ENCODE results near the gene WFDC1.

Gene WFDC1

DNA sequence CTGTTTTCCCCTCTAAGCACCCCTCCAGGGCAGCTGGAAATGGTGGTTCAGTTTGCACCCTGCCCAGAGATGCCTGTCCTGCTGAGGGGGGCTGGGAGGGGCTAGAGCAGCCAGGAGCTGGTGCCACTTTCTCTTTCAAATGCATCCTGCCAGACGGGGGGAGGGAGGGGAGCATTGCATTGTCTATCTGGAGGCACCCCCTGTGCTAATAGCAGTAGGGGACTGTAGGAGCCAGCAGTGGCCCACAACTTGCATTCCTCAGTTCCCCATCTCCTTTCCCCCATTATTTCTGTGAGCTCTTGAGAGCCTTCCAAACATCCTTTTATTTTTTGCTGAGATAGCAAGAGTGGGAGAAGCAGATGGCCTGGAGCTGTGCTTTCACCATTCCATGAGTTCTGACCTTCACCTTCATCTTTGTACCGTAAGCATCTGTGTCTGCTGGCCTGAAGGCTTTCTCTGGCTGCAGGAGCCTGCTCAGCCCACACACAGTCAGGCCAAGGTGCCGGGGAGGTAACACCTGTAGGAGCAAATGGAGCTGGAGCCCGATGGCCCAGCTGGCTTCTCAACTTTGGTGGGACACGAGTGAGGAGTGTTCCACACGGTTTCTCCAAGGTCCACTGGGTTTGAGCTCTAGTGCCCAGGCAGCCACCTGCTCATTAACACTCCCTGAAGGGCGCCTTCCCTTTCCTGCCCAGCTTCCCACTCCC, 5.2 kb downstream of the WFDC1 start:
- Histone ChIP-seq H3K9me3 (ENCODE audit: control insufficient read depth, low read length) (no peaks in the 10 kb centered on the region), H3K4me1 (ENCODE audit: control insufficient read depth, insufficient read depth, low read length) (peaks cover 13% of the 10 kb centered on the region), H3K27me3 (ENCODE audit: control insufficient read depth, insufficient read depth, low read length, poor library complexity, severe bottlenecking) (no peaks in the 10 kb centered on the region), H3K27ac (ENCODE audit: insufficient read depth, low read depth, low read length, poor library complexity, severe bottlenecking) (no peak overlapping the region), H3K4me3 (ENCODE audit: insufficient read depth, low read depth, low read length) (no peak overlapping the region), H3K36me3 (ENCODE audit: control insufficient read depth, insufficient read depth, low read length) (no peaks in the 10 kb centered on the region)
- WGBS, 2 experiments: 39 to 44% methylated on average over 7 of the region's 7 CpGs

DNA sequence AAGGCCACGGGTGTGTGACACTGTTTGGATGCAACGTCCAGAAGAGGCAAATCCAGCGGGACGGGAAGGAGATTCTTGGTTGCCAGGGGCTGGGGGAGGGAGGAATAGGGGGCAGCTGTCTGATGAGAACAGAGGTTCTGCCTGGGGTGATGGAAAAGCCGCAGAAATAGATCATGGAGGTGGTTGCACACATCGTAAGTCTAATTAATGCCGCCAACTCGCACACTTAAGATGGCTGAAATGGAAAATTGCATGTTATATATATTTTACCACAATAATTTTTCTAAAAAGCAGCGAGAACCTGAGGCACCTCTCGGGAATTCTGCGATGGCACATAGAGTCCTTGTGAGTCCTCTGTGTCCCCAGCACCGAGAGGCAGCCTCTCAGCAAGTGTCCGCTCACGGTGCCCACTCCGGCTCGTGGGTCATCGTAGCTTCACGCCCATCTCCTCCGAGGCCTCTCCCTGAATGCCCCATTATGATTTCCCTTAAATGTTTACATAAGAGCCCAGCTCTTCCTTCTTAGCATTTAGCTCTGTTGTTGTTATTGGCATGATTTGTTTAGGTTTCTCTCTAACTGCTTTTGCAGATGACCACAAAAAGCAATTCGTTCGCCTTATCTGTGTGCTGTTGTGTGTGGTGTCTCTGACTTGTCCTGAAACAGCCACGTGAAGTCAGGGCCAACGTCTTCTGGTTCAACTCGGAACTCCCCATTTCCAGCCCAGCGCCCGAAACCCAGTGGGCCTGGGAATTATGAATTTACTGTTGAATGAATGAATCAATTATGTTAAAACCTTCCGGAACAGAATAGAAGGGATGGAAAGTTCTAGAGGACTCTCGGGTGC, 7.7 kb downstream of the WFDC1 start:
- no peaks in the 10 kb centered on the region for H3K27me3 ChIP-seq (ENCODE audit: control insufficient read depth, insufficient read depth, low read length, poor library complexity, severe bottlenecking)
- H3K27ac ChIP-seq (ENCODE audit: insufficient read depth, low read depth, low read length, poor library complexity, severe bottlenecking): no peak overlapping the region

DNA sequence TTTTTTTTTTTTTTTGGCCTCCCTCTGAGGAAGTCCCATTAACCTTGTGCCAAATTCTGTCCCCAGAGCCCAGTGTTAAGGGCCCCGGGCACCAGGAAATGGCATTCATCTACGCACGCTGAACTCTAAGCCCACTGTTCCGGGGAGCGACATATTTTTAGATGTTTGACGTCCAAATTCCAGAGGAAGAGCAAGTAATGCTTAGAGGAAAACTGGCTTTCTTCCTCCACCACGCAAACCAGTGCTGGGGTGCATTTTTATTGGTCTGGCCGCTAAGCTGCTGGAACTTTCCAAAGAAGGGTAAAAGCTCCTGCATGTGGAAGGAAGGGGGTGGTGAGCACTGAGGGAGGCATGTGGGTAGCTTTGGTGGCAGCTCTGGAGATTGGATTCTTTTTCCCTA, 8.3 kb downstream of the WFDC1 start:
- H3K36me3 ChIP-seq (ENCODE audit: control insufficient read depth, insufficient read depth, low read length): no peaks in the 10 kb centered on the region
- peaks cover 9% of the 10 kb centered on the region for H3K4me1 ChIP-seq (ENCODE audit: control insufficient read depth, insufficient read depth, low read length)
- H3K27ac ChIP-seq (ENCODE audit: insufficient read depth, low read depth, low read length, poor library complexity, severe bottlenecking): no peak overlapping the region
- H3K9me3 ChIP-seq (ENCODE audit: control insufficient read depth, low read length): no peaks in the 10 kb centered on the region
- H3K27me3 ChIP-seq (ENCODE audit: control insufficient read depth, insufficient read depth, low read length, poor library complexity, severe bottlenecking): no peaks in the 10 kb centered on the region
- no peak overlapping the region for H3K4me3 ChIP-seq (ENCODE audit: insufficient read depth, low read depth, low read length)
- 89 to 90% methylated on average over 8 of the region's 8 CpGs for WGBS, 2 experiments

More for the DNA sequence above, 7.7 kb downstream of the WFDC1 start:
- 90% methylated on average over 26 to 28 of the region's 28 CpGs for WGBS, 2 experiments
- no peaks in the 10 kb centered on the region for H3K9me3 ChIP-seq (ENCODE audit: control insufficient read depth, low read length)
- no peaks in the 10 kb centered on the region for H3K36me3 ChIP-seq (ENCODE audit: control insufficient read depth, insufficient read depth, low read length)
- peaks cover 9% of the 10 kb centered on the region for H3K4me1 ChIP-seq (ENCODE audit: control insufficient read depth, insufficient read depth, low read length)
- no peak overlapping the region for H3K4me3 ChIP-seq (ENCODE audit: insufficient read depth, low read depth, low read length)

DNA sequence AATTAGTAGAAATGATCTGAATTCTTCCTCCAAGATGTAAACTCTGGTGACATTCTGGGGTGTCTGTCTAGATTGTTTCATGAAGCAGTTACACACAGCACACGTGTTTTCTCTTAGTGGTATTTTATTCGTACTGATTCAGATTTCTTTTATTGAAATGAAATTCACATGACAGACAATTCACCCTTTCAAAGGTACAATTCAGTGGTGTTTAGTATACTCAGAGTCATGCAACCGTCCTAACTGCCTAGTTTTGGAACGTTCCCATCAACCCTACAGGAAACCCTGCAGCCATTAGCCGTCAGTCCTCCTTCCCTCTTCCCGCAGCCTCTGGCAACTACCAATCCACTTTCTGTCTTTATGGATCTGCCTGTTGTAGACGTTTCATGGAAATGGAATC, 8.8 kb downstream of the WFDC1 start:
- Histone ChIP-seq H3K27me3 (ENCODE audit: control insufficient read depth, insufficient read depth, low read length, poor library complexity, severe bottlenecking) (no peaks in the 10 kb centered on the region), H3K4me3 (ENCODE audit: insufficient read depth, low read depth, low read length) (no peak overlapping the region), H3K36me3 (ENCODE audit: control insufficient read depth, insufficient read depth, low read length) (no peaks in the 10 kb centered on the region), H3K4me1 (ENCODE audit: control insufficient read depth, insufficient read depth, low read length) (peaks cover 9% of the 10 kb centered on the region), H3K27ac (ENCODE audit: insufficient read depth, low read depth, low read length, poor library complexity, severe bottlenecking) (no peak overlapping the region), H3K9me3 (ENCODE audit: control insufficient read depth, low read length) (no peaks in the 10 kb centered on the region)
- WGBS, 2 experiments: 92 to 93% methylated on average over 5 to 7 of the region's 7 CpGs

DNA sequence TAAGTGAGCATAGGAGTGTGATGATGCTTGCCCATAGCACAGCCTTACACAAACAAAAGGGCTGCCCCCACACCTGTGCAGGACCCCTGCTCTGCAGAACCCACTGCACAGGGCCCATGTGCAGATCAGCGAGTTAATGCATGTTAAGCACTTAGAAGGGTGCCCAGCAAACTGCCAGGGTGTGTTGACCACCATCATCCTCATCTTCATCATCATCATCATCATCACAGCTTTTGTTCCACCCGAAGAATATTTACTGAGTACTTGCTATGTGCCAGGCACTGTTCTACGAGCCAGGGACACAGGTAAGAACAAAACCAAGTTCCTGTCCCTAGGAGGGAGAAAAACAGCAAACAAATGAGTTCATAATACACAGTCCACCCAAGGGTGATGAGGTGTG, 11.9 kb downstream of the WFDC1 start:
- Histone ChIP-seq H3K27me3 (ENCODE audit: control insufficient read depth, insufficient read depth, low read length, poor library complexity, severe bottlenecking) (no peaks in the 10 kb centered on the region), H3K27ac (ENCODE audit: insufficient read depth, low read depth, low read length, poor library complexity, severe bottlenecking) (no peak overlapping the region), H3K4me1 (ENCODE audit: control insufficient read depth, insufficient read depth, low read length) (no peaks in the 10 kb centered on the region), H3K9me3 (ENCODE audit: control insufficient read depth, low read length) (no peaks in the 10 kb centered on the region), H3K4me3 (ENCODE audit: insufficient read depth, low read depth, low read length) (no peak overlapping the region), H3K36me3 (ENCODE audit: control insufficient read depth, insufficient read depth, low read length) (no peaks in the 10 kb centered on the region)
- 95 to 96% methylated on average over 3 of the region's 3 CpGs for WGBS, 2 experiments

DNA sequence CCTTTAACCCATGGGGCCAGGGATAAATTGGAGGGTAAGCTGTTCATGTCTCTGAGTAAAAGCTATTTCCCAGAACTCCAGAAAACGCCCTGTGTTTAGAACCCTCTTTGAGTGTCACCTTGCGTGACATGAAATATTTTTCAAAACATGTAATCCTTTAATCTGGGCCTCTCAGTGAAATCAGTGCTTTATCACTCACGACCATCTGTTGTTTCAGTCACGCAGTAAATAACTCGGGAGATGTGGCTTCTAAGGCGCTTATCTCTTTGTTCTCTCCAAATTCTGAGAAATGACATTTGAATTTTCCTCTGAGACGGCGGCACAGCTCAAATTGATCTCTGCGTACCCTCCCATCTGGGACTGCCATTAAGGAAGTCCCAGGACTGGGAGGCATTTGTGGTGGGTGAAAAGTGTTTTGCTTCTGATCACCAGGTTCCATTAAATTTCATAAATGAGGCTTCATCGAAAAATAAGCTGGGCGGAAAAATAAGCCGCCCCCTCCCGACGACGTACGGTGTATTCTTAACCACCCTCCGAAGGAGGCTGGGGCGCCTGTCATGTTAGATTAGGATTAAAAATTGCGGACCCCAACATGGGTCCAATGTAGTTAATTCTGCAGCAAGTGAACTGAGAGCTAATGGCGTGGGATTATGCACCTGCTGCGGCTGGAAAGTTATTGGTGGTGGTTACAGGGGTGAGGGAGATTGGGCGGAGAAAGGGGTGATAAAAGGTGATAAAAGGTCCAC, 12.7 kb downstream of the WFDC1 start:
- Histone ChIP-seq H3K9me3 (ENCODE audit: control insufficient read depth, low read length) (no peaks in the 10 kb centered on the region), H3K27ac (ENCODE audit: insufficient read depth, low read depth, low read length, poor library complexity, severe bottlenecking) (no peak overlapping the region), H3K27me3 (ENCODE audit: control insufficient read depth, insufficient read depth, low read length, poor library complexity, severe bottlenecking) (peaks cover 5% of the 10 kb centered on the region), H3K36me3 (ENCODE audit: control insufficient read depth, insufficient read depth, low read length) (no peaks in the 10 kb centered on the region), H3K4me3 (ENCODE audit: insufficient read depth, low read depth, low read length) (no peak overlapping the region), H3K4me1 (ENCODE audit: control insufficient read depth, insufficient read depth, low read length) (no peaks in the 10 kb centered on the region)
- 95 to 96% methylated on average over 22 of the region's 22 CpGs for WGBS, 2 experiments

DNA sequence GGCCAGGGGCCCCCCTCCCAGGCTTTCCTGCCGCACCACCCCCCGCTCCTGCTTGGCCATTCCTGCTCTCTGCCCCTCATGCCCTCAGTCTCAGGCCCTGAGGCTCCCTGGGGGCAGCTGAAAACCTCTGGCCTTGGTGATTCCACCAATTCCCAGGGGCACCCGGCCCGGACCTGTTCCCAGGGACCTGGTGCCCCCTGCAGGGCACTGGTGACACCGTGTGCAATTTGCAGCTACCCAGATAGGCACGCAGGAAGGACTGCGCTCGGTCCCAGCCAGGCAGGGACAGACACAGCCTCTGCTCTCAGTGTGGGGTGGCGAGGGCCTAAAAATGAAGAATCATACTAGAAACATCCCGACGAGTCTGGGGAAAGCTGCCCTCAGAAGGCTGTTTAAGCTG, 13.4 kb downstream of the WFDC1 start:
- H3K9me3 ChIP-seq (ENCODE audit: control insufficient read depth, low read length): no peaks in the 10 kb centered on the region
- H3K4me1 ChIP-seq (ENCODE audit: control insufficient read depth, insufficient read depth, low read length): no peaks in the 10 kb centered on the region
- no peak overlapping the region for H3K27ac ChIP-seq (ENCODE audit: insufficient read depth, low read depth, low read length, poor library complexity, severe bottlenecking)
- WGBS, 2 experiments: 45 to 48% methylated on average over 11 of the region's 11 CpGs
- H3K27me3 ChIP-seq (ENCODE audit: control insufficient read depth, insufficient read depth, low read length, poor library complexity, severe bottlenecking): peaks cover 9% of the 10 kb centered on the region
- H3K36me3 ChIP-seq (ENCODE audit: control insufficient read depth, insufficient read depth, low read length): no peaks in the 10 kb centered on the region
- H3K4me3 ChIP-seq (ENCODE audit: insufficient read depth, low read depth, low read length): no peak overlapping the region

DNA sequence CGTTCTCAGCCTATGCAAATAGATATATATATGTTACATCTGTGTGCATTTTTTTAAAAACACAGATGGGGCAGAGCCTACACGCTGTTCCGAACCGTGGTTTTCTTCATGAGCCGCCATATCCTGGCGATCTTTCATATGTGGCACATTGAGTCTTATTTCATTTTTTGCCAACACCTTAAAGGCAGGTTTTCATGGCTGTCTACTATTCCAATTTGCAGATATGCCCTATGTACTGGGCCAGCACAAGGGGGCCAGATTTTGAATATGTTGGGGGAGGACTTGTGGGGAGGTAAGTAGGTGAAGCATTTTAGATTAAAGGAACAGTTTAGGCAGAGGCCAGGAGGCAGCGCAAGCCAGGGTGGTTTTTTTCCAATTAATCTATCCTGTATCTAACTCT, 16.0 kb downstream of the WFDC1 start:
- no peaks in the 10 kb centered on the region for H3K4me1 ChIP-seq (ENCODE audit: control insufficient read depth, insufficient read depth, low read length)
- WGBS, 2 experiments: 89 to 93% methylated on average over 6 to 7 of the region's 7 CpGs

DNA sequence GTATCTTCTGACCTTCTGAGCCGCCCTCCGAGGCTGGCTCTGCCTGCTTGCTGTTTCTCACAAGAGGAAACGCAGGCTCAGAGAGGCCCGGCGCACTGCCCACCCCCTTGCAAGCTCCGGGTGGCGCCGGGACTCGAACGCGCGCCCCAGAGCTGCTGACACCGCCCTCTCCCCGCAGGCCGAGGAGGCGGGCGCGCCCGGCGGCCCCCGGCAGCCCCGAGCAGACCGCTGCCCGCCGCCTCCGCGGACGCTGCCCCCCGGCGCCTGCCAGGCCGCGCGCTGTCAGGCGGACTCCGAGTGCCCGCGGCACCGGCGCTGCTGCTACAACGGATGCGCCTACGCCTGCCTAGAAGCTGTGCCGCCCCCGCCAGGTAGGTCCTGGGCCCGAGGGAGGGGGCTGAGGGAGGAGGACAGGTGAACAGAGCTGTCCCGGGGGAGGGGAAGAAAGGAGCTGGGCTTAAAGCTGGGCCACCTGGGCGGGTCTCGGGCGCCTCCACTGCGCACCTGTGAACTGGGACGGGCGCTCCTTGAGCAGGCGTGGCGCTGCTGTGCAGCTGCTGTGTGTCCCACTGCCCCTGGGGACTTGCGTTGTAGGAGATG, 18.2 kb downstream of the WFDC1 start:
- Histone ChIP-seq H3K27me3 (ENCODE audit: control insufficient read depth, insufficient read depth, low read length, poor library complexity, severe bottlenecking) (peaks cover 9% of the 10 kb centered on the region), H3K9me3 (ENCODE audit: control insufficient read depth, low read length) (no peaks in the 10 kb centered on the region), H3K4me1 (ENCODE audit: control insufficient read depth, insufficient read depth, low read length) (no peaks in the 10 kb centered on the region), H3K27ac (ENCODE audit: insufficient read depth, low read depth, low read length, poor library complexity, severe bottlenecking) (no peak overlapping the region), H3K36me3 (ENCODE audit: control insufficient read depth, insufficient read depth, low read length) (no peaks in the 10 kb centered on the region), H3K4me3 (ENCODE audit: insufficient read depth, low read depth, low read length) (no peak overlapping the region)
- WGBS, 2 experiments: 43 to 49% methylated on average over 55 of the region's 55 CpGs

More for the DNA sequence above, 16.0 kb downstream of the WFDC1 start:
- Histone ChIP-seq H3K27ac (ENCODE audit: insufficient read depth, low read depth, low read length, poor library complexity, severe bottlenecking) (no peak overlapping the region), H3K9me3 (ENCODE audit: control insufficient read depth, low read length) (no peaks in the 10 kb centered on the region), H3K27me3 (ENCODE audit: control insufficient read depth, insufficient read depth, low read length, poor library complexity, severe bottlenecking) (peaks cover 9% of the 10 kb centered on the region), H3K36me3 (ENCODE audit: control insufficient read depth, insufficient read depth, low read length) (no peaks in the 10 kb centered on the region), H3K4me3 (ENCODE audit: insufficient read depth, low read depth, low read length) (no peak overlapping the region)

DNA sequence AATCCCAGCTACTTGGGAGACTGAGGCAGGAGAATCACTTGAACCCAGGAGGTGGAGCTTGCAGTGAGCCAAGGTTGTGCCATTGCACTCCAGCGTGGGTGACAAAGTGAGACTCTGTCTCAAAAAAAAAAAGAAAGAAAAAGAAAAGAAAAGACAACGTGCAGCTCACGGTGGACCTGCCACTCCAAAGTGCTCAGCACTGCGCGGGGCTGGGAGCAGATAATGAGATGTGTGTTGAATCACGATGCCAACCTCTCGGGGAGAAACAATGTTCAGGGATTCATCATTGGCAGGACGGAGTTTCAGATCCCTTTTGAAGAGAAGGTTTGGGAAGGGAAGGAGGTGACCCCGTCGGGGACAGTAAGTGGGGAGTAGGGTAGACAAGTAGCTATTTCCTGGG, 19.2 kb downstream of the WFDC1 start:
- Histone ChIP-seq H3K4me3 (ENCODE audit: insufficient read depth, low read depth, low read length) (no peak overlapping the region), H3K27me3 (ENCODE audit: control insufficient read depth, insufficient read depth, low read length, poor library complexity, severe bottlenecking) (peaks cover 9% of the 10 kb centered on the region), H3K9me3 (ENCODE audit: control insufficient read depth, low read length) (no peaks in the 10 kb centered on the region), H3K36me3 (ENCODE audit: control insufficient read depth, insufficient read depth, low read length) (no peaks in the 10 kb centered on the region), H3K27ac (ENCODE audit: insufficient read depth, low read depth, low read length, poor library complexity, severe bottlenecking) (no peak overlapping the region), H3K4me1 (ENCODE audit: control insufficient read depth, insufficient read depth, low read length) (no peaks in the 10 kb centered on the region)
- 85 to 88% methylated on average over 10 of the region's 10 CpGs for WGBS, 2 experiments

Measured in ectodermal cell (in vitro differentiated cells).